SU-DHL-6 (cell line): ENCODE measurements around the gene VAMP5.

ENCODE experiments used
- H2AFZ ChIP-seq: fragments of 200-600 bp; sonication (generic); 2 replicates; pipeline ENCODE4 v1.6.1; 2014; ENCODE audit warnings: low read depth, mild to moderate bottlenecking, moderate library complexity, mixed read lengths, antibody characterized with exemption, low read length; ENCODE audit not compliant: severe bottlenecking
- H3F3A ChIP-seq: fragments of 200-600 bp; shearing (Covaris generic); 2 replicates; pipeline ENCODE4 v1.6.0; 2016; ENCODE audit warnings: antibody characterized with exemption, mild to moderate bottlenecking; ENCODE audit not compliant: insufficient read depth
- H3K27ac ChIP-seq: fragments of 200-600 bp; sonication (generic); 2 replicates; pipeline ENCODE4 v1.5.1; 2016; ENCODE audit warnings: low read depth, mild to moderate bottlenecking, low read length, moderate library complexity, mixed read lengths
- H3K27me3 ChIP-seq: fragments of 200-600 bp; sonication (generic), shearing (Covaris generic); 2 replicates; pipeline ENCODE4 v1.6.0; 2014; ENCODE audit warnings: mild to moderate bottlenecking, low read length
- H3K36me3 ChIP-seq: fragments of 200-600 bp; sonication (generic); 2 replicates; pipeline ENCODE4 v1.6.1; 2014; ENCODE audit warnings: mild to moderate bottlenecking, low read length, mixed read lengths
- H3K4me2 ChIP-seq: fragments of 300-600, 200-600 bp; shearing (Covaris generic), sonication (generic); 2 replicates; pipeline ENCODE4 v1.6.0; 2014; ENCODE audit warnings: low read length, low read depth, mild to moderate bottlenecking; ENCODE audit not compliant: poor library complexity, severe bottlenecking
- H3K4me3 ChIP-seq: fragments of 200-600 bp; sonication (generic); 2 replicates; pipeline ENCODE4 v1.5.1; 2014; ENCODE audit warnings: antibody characterized with exemption, low read length, mild to moderate bottlenecking, mixed read lengths; ENCODE audit not compliant: insufficient read depth, poor library complexity, severe bottlenecking
- H3K79me2 ChIP-seq: fragments of 200-600 bp; sonication (generic); 2 replicates; pipeline ENCODE4 v1.6.1; 2014; ENCODE audit warnings: mild to moderate bottlenecking, low read length, moderate library complexity; ENCODE audit not compliant: insufficient read depth
- H3K9ac ChIP-seq: fragments of 200-600 bp; sonication (generic); 2 replicates; pipeline ENCODE4 v1.7.0; 2014; ENCODE audit warnings: mild to moderate bottlenecking, low read length
- H3K9me2 ChIP-seq: fragments of 200-600 bp; sonication (generic); replicated peaks from 2 replicates; pipeline ENCODE4 v1.6.1; 2014; ENCODE audit warnings: low read length; ENCODE audit not compliant: insufficient read depth
- H3K9me3 ChIP-seq: fragments of 200-600 bp; sonication (generic); 2 replicates; pipeline ENCODE4 v1.6.1; 2014; ENCODE audit warnings: low read length, mixed read lengths; ENCODE audit not compliant: insufficient read depth
- H4K20me1 ChIP-seq: fragments of 200-600 bp; sonication (generic); 2 replicates; pipeline ENCODE4 v1.6.1; 2014; ENCODE audit warnings: low read depth, mild to moderate bottlenecking, antibody characterized with exemption, low read length, moderate library complexity, mixed read lengths
- EZH2phosphoT487 ChIP-seq: fragments of 200-600 bp; sonication (generic), shearing (Covaris generic); conservative IDR thresholded peaks from 2 replicates; pipeline ENCODE4 v1.6.1; 2018; ENCODE audit warnings: mild to moderate bottlenecking, antibody characterized with exemption, low read length, moderate library complexity, mixed read lengths
- TF ChIP-seq, protein P1 (sequence below): fragments of 200-600 bp; sonication (generic); IDR thresholded peaks from one replicate; pipeline ENCODE4 v1.5.1; 2017; ENCODE audit warnings: antibody characterized with exemption, mild to moderate bottlenecking, low read length, moderate library complexity; ENCODE audit not compliant: insufficient read depth, poor library complexity, severe bottlenecking

Gene VAMP5

DNA sequence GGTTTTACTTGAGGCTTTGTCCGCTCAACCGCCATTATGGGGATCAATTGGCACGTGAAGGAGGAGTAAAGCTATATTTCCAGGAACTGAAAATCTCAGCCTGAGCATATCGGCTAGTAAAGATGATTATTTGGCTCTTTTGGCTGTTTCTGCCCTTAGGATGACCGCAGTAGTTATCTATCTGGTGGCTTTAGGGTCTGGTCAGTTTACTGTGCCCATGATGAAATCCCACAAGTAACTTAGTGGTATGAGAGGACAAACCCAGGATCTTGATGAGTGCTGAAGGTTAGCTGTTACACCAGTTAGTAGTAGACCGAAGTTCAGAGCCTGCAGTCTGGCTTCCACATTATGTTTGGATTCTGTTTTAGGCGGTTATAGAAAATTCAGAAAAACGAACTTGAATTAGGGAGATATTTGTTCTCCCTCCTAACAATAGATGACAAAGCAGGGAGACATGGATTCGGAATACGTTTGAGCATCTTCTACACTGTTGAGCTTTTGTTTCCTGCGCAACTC is 44.0 kb upstream of the VAMP5 start:
- Histone ChIP-seq H3K9me3 (no peaks in the 10 kb centered on the region), H3K79me2 (peaks cover 45% of the 10 kb centered on the region), H4K20me1 (peaks cover 37% of the 10 kb centered on the region), H3K9ac (peak overlapping the region; percentile 99), H2AFZ (no peak overlapping the region), H3K4me3 (peak overlapping the region; percentile 99), H3K4me2 (peak overlapping the region; percentile 100), H3K36me3 (peaks cover 40% of the 10 kb centered on the region), H3K27ac (peak overlapping the region; percentile 92), H3K27me3 (no peaks in the 10 kb centered on the region), H3K9me2 (no peaks in the 10 kb centered on the region), H3F3A (peaks cover 56% of the 10 kb centered on the region)
- TF ChIP-seq EZH2phosphoT487, result no peak
- TF ChIP-seq, protein P1, sequence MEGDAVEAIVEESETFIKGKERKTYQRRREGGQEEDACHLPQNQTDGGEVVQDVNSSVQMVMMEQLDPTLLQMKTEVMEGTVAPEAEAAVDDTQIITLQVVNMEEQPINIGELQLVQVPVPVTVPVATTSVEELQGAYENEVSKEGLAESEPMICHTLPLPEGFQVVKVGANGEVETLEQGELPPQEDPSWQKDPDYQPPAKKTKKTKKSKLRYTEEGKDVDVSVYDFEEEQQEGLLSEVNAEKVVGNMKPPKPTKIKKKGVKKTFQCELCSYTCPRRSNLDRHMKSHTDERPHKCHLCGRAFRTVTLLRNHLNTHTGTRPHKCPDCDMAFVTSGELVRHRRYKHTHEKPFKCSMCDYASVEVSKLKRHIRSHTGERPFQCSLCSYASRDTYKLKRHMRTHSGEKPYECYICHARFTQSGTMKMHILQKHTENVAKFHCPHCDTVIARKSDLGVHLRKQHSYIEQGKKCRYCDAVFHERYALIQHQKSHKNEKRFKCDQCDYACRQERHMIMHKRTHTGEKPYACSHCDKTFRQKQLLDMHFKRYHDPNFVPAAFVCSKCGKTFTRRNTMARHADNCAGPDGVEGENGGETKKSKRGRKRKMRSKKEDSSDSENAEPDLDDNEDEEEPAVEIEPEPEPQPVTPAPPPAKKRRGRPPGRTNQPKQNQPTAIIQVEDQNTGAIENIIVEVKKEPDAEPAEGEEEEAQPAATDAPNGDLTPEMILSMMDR, result no peak

DNA sequence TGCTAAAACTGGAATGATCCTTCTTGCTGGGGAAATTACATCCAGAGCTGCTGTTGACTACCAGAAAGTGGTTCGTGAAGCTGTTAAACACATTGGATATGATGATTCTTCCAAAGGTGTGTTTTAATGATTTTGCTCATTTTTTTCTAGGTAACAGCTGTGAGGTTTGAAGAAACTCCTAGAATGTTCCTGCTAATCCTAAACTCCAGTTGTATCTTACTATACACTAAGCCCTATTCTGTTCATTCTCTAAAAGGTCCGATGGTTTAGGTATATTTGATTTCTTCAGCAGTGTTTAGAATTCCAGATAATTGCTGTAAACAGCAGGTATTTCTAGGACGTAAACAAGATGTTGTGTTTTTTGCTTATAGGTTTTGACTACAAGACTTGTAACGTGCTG is 43.0 kb upstream of the VAMP5 start:
- H3K79me2 ChIP-seq, result peaks cover 45% of the 10 kb centered on the region
- no peak for TF ChIP-seq EZH2phosphoT487
- TF ChIP-seq, protein P1, result no peak
- H4K20me1 ChIP-seq, result peaks cover 43% of the 10 kb centered on the region
- no peaks in the 10 kb centered on the region for H3K9me2 ChIP-seq
- no peak overlapping the region for H3K27ac ChIP-seq
- peak overlapping the region; percentile 99 for H3K4me3 ChIP-seq
- H2AFZ ChIP-seq, result no peak overlapping the region
- no peaks in the 10 kb centered on the region for H3K27me3 ChIP-seq
- H3K36me3 ChIP-seq, result peaks cover 49% of the 10 kb centered on the region
- peaks cover 67% of the 10 kb centered on the region for H3F3A ChIP-seq
- H3K9me3 ChIP-seq, result no peaks in the 10 kb centered on the region
- peak overlapping the region; percentile 100 for H3K4me2 ChIP-seq
- peak overlapping the region; percentile 99 for H3K9ac ChIP-seq

DNA sequence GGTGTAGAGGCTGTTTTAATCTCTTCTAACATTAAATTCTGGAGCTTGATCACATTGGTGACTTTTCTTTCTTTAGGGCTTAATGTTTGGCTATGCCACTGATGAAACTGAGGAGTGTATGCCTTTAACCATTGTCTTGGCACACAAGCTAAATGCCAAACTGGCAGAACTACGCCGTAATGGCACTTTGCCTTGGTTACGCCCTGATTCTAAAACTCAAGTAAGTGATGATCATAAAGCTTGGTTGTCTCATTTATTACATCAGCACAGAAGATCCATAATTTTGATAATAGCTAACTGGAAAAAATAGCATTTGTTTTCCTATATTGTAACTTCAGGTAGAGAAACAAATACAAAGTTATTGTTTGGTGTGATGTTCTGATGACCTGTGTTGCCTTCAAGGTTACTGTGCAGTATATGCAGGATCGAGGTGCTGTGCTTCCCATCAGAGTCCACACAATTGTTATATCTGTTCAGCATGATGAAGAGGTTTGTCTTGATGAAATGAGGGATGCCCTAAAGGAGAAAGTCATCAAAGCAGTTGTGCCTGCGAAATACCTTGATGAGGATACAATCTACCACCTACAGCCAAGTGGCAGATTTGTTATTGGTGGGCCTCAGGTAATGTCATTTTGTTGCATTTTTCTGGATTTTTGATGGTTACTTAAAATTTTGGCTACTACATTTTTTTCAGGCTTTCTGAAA is 42.3 kb upstream of the VAMP5 start:
- TF ChIP-seq, protein P1, result no peak
- TF ChIP-seq EZH2phosphoT487, result no peak
- Histone ChIP-seq H3F3A (peaks cover 71% of the 10 kb centered on the region), H3K27ac (no peak overlapping the region), H3K9me2 (no peaks in the 10 kb centered on the region), H3K9ac (no peak overlapping the region), H3K4me2 (no peak overlapping the region), H2AFZ (no peak overlapping the region), H3K27me3 (no peaks in the 10 kb centered on the region), H3K9me3 (no peaks in the 10 kb centered on the region), H4K20me1 (peaks cover 43% of the 10 kb centered on the region), H3K4me3 (no peak overlapping the region), H3K79me2 (peaks cover 45% of the 10 kb centered on the region), H3K36me3 (peaks cover 49% of the 10 kb centered on the region)
